ENCODE measurements around the gene KRTAP2-2. TPM values are rescaled to one million over a fixed set of nuclear protein-coding genes. Genes with fewer than 3 reads are reported as not detected.
"Not testable (repeated sequence)": the region's sequence is repeated elsewhere in the genome, so short reads cannot be mapped to it uniquely, and the experiment has no call there.

Gene KRTAP2-2, protein sequence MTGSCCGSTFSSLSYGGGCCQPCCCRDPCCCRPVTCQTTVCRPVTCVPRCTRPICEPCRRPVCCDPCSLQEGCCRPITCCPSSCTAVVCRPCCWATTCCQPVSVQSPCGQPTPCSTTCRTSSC
- total RNA-seq (not detected in 2 replicates), polyA plus RNA-seq (not detected in 2 replicates)

DNA sequence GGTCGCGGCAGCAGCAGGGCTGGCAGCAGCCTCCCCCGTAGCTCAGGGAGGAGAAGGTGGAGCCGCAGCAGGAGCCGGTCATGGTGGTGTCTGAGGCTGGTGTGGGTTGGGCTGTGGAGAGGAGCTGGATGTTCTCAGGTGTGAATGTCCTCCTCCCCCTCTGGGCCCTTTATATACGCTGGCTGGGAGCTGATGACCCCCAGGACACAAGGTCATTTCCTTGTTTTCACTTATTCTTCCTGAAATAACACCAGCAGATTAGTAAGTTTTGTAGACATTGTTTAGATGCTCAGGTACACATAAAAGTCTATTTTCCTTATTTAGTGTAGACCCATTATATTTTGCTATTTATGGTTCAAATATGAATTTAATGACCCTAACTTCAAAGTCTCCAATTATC is at the start of gene KRTAP2-2:
Gene KRTAP2-2 (minus strand): TSS at position 101 of the 400 bp plus-strand sequence. CDS start 19 bp downstream, at position 82.
- H3K27ac ChIP-seq; H3K36me3 ChIP-seq; DNase-seq (ENCODE audit: low read depth in 1 of 2, low spot score in 1 of 2); H3K9me3 ChIP-seq (ENCODE audit: low read depth); H3K4me3 ChIP-seq; H3K27me3 ChIP-seq; H3K4me1 ChIP-seq (ENCODE audit: low read depth): not testable (repeated sequence)

DNA sequence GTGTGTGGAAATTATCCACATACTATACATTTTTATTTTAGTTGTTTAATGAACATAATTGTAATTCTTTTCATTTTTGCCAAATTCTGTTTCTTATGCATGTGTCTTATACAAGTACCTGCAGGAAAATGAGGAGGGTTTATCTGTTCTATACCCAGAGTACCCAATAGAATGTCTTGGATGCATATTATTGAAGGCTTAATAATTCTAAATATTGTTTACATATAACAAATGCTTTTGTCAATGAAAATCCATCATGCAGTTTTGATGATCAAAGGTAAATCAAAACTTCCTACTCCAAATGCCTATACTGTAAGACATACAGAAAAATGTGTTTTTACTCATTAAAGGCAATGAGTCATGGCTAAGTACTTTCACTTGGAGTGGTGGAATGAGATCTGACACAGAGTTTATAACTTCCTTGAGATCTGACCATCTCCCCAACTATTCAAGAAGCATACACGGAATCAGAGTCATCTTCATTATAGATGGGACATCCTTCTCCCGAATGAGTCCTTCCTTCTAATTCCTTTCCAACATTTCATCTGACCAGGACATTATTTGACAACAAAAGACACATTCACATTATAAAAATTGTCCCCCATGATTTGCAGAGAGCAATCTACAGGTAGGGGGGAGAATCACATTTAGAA is 49.5 kb upstream of the KRTAP2-2 start:
- not testable (repeated sequence) for H3K27me3 ChIP-seq; H3K4me3 ChIP-seq; H3K9me3 ChIP-seq (ENCODE audit: low read depth); H3K36me3 ChIP-seq; H3K27ac ChIP-seq; H3K4me1 ChIP-seq (ENCODE audit: low read depth); DNase-seq (ENCODE audit: low read depth in 1 of 2, low spot score in 1 of 2)

DNA sequence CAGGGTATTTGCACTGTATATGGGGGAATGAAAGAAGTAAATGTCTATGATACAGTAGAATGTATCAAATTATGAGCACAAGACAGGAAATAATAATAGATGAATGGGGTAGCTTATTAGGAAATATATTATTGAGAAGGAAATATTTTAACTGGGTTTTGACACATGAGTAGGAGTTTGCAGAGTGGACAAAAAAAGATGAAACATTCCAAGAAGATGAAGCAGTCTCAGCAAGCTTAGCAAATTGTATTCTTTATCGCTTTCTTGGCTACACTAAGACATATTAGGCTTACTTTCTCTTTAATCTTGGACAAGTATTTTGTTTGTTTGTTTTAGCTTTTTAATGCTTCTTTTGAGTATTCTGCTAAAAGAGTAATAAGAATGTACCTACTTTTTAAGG is 48.9 kb upstream of the KRTAP2-2 start:
- Histone ChIP-seq H3K9me3 (ENCODE audit: low read depth) (no peaks in the 10 kb centered on the region), H3K4me3 (no peak overlapping the region), H3K27me3 (no peaks in the 10 kb centered on the region), H3K27ac (no peak overlapping the region), H3K4me1 (ENCODE audit: low read depth) (no peaks in the 10 kb centered on the region), H3K36me3 (no peaks in the 10 kb centered on the region)
- DNase-seq (ENCODE audit: low read depth in 1 of 2, low spot score in 1 of 2): no peak
- TF ChIP-seq, protein P1, sequence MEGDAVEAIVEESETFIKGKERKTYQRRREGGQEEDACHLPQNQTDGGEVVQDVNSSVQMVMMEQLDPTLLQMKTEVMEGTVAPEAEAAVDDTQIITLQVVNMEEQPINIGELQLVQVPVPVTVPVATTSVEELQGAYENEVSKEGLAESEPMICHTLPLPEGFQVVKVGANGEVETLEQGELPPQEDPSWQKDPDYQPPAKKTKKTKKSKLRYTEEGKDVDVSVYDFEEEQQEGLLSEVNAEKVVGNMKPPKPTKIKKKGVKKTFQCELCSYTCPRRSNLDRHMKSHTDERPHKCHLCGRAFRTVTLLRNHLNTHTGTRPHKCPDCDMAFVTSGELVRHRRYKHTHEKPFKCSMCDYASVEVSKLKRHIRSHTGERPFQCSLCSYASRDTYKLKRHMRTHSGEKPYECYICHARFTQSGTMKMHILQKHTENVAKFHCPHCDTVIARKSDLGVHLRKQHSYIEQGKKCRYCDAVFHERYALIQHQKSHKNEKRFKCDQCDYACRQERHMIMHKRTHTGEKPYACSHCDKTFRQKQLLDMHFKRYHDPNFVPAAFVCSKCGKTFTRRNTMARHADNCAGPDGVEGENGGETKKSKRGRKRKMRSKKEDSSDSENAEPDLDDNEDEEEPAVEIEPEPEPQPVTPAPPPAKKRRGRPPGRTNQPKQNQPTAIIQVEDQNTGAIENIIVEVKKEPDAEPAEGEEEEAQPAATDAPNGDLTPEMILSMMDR (IDR thresholded peaks at IDR 0.05; ENCODE audit: low read depth, low read length): no peak

DNA sequence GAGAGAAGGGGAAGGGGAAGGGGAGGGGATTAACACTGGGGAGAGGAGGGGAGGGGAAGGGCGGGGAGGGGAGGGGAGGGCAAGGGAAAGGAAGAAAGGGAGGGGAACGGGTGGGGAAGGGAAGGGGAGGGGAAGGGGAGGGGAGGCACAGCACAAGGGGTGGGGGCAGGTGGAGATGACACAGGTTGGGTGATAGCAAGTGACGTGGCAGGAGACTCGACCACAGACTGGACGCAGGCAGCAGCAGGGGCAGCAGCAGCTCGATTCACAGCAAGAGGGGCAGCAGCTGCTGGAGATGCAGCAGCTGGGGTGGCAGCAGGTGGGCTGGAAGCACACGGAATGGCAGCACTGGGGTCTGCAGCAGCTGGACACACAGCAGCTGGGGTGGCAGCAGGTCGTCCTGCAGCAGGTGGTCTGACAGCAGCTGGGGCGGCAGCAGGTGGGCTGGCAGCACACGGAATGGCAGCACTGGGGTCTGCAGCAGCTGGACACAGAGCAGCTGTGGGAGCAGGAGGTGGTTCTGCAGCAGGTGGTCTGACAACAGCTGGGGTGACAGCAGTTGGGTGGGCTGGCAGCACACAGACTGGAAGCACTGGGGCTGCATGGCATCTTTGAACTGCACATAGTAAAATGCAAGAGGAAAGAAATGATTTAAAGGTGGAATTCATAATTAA is 46.7 kb upstream of the KRTAP2-2 start, which contains the start of gene KRTAP4-16:
Gene KRTAP4-16 (minus strand): TSS at position 624 of the 674 bp plus-strand sequence. CDS start 0 bp downstream, at position 624.
- H3K27ac ChIP-seq: no peak within 1 kb of the TSS
- DNase-seq (ENCODE audit: low read depth in 1 of 2, low spot score in 1 of 2): no peak
- no peaks in the 10 kb centered on the region for H3K4me1 ChIP-seq (ENCODE audit: low read depth)
- H3K9me3 ChIP-seq (ENCODE audit: low read depth): no peaks in the 10 kb centered on the region
- no peak within 1 kb of the TSS for H3K4me3 ChIP-seq
- TF ChIP-seq, protein P1 (IDR thresholded peaks at IDR 0.05; ENCODE audit: low read depth, low read length): no peak
- H3K27me3 ChIP-seq: no peaks in the 10 kb centered on the region
- no peaks in the 10 kb centered on the region for H3K36me3 ChIP-seq

DNA sequence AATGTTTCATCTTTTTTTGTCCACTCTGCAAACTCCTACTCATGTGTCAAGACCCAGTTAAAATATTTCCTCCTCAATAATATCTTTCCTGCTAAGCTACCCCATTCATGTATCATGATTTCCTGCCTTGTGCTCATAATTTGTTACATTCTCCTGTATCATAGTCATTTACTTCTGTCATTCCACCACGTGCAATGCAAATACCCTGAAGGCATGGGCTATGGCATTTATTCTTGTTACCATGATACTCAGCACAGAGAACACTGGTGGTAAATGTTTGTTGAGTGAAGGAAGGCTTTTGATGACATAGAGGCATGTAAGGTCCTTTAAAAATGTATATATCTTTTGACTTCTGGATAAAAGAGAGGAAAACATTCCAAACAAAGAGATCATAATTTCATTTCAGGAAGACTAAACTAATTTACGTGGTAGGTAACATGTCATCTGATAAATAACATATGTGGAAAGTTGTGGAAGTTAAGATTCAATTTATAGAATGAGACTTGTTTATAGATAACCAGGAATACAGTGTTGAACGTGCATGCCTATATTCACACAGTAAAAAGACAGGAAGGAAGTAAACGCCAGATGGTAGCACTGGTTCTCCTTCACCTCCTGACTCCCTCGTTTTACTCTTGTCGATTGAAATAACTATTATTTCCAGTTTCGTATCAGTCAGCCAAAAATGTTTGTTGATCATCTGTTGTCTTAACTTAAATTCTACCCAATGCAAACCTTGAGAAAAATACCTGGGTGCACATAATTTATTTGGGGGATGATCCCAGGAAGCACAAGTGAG is 44.9 kb upstream of the KRTAP2-2 start:
- not testable (repeated sequence) for H3K27ac ChIP-seq; H3K36me3 ChIP-seq; H3K4me3 ChIP-seq; H3K9me3 ChIP-seq (ENCODE audit: low read depth); H3K27me3 ChIP-seq; DNase-seq (ENCODE audit: low read depth in 1 of 2, low spot score in 1 of 2); H3K4me1 ChIP-seq (ENCODE audit: low read depth)

DNA sequence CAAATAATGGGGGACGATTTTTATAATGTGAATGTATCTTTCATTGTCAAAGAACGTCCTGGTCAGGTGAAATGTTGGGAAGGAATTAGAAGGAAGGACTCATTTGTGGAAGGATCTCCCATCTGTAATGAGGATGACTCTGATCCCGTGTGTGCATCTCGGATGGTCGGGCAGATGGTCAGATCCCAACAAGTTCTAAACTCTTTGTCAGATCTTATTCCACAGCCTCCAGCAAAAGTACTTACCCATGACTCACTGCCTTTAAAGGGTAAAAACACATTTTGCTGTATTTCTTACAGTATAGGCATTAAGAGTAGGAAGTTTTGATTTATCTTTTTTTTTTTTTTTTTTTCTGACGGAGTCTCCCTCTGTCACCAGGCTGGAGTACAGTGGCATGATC is 43.5 kb upstream of the KRTAP2-2 start:
- Histone ChIP-seq H3K27me3 (no peaks in the 10 kb centered on the region), H3K9me3 (ENCODE audit: low read depth) (no peaks in the 10 kb centered on the region), H3K27ac (no peak overlapping the region), H3K4me3 (no peak overlapping the region), H3K4me1 (ENCODE audit: low read depth) (no peaks in the 10 kb centered on the region), H3K36me3 (no peaks in the 10 kb centered on the region)
- DNase-seq (ENCODE audit: low read depth in 1 of 2, low spot score in 1 of 2): no peak
- TF ChIP-seq, protein P1 (IDR thresholded peaks at IDR 0.05; ENCODE audit: low read depth, low read length): no peak
